Measurements from ENCODE around the gene TTC4.

Gene TTC4

DNA sequence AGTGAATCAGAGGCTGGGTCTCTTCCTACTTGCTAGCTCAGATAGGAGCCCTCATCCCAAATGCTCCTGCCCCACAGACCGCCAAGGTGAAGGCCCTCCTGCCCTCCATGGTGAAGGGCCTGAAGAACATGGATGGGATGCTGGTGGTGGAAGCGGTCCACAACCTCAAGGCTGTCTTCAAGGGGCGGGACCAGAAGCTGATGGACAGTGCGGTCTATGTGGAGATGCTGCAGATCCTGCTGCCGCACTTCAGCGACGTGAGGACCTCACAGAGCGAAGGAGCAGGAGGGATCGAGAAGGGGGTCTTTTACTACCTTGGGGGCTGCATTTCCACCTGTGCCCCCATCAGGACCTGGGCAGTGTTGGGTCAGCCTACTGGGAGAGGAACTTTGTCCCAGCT lies 14.6 kb upstream of the TTC4 start:
- no peak for DNase-seq
- in situ Hi-C loops (cut with MboI; ENCODE audit: low pct_unique_long_range_greater_than_20kb, low sequenced_read_pairs), result no loop called here

GRCh38 chr1:54701996-54702395 lies 13.7 kb upstream of the TTC4 start:
- in situ Hi-C loops (cut with MboI; ENCODE audit: low pct_unique_long_range_greater_than_20kb, low sequenced_read_pairs), result no loop called here
- no peak for DNase-seq

- no peak for DNase-seq
- in situ Hi-C loops (cut with MboI; ENCODE audit: low pct_unique_long_range_greater_than_20kb, low sequenced_read_pairs), result no loop called here
Measured at GRCh38 chr1:54703471-54703870, 12.2 kb upstream of the TTC4 start.

GRCh38 chr1:54705153-54705552 lies 10.5 kb upstream of the TTC4 start:
- in situ Hi-C loops (cut with MboI; ENCODE audit: low pct_unique_long_range_greater_than_20kb, low sequenced_read_pairs), result no loop called here
- DNase-seq, result no peak

DNA sequence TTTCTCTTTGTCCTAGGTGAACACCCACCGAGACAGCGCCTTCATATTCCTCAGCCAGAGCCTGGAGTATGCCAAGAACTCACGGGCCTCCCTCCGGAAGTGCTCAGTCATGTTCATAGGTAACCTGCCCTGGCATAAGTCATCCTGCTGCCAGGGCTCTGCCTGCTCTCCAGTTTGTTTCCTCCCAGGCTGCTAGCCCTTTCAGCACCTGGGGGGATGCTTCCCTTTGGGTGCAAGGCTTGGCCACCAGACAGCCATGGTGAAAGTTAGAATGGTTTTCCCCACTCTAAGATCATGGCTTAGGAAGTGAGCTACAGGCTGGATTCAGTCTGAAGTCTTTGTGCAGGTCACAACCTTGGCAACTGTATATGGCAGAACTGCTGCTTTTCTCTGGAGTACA lies 9.2 kb upstream of the TTC4 start:
- in situ Hi-C loops (cut with MboI; ENCODE audit: low pct_unique_long_range_greater_than_20kb, low sequenced_read_pairs), result no loop called here
- no peak for DNase-seq

DNA sequence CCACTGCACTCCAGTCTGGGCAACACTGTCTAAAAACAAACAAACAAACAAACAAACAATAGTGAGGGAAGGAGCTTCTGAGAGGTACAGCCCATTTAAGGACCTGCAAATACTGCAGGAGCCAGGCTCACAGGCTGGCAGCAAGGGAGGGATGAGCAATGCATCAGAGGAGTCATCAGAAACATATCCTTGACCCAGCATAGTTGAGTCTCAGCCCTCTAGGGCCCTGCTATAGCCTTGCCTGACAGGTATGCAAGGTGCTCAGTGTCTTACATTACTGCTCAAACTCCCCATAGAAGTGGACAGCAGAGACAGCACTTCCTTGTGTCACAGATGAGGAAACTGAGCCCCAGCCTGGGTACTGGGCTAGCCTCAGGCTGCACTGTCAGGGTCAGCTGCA lies 7.3 kb upstream of the TTC4 start:
- no peak for DNase-seq
- in situ Hi-C loops (cut with MboI; ENCODE audit: low pct_unique_long_range_greater_than_20kb, low sequenced_read_pairs), result no loop called here

- in situ Hi-C loops (cut with MboI; ENCODE audit: low pct_unique_long_range_greater_than_20kb, low sequenced_read_pairs), result no loop called here
- DNase-seq, result no peak
Measured at GRCh38 chr1:54709547-54710292, 5.9 kb upstream of the TTC4 start.

GRCh38 chr1:54710434-54710833 lies 5.2 kb upstream of the TTC4 start:
- in situ Hi-C loops (cut with MboI; ENCODE audit: low pct_unique_long_range_greater_than_20kb, low sequenced_read_pairs), result no loop called here
- DNase-seq, result no peak

DNA sequence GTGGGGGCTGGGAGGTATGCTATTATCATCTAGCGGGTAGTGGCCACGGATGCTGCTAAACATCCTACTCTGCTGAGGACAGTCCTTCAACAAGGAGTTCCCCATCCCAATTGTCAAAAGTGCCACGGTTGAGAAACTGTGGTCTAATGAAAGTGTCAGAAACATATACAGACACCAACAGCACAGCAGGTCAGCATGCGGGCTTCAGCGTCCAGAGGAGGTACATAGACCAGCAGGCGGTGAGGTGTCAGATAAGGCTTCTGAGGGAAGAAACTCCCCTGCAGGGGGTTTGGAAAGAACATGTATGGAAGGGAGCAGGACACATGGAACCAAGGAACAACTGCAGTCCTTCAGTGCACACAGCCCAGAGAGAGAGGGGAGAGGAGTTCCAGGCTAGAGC lies 4.8 kb upstream of the TTC4 start:
- no peak for DNase-seq
- in situ Hi-C loops (cut with MboI; ENCODE audit: low pct_unique_long_range_greater_than_20kb, low sequenced_read_pairs), result no loop called here

DNA sequence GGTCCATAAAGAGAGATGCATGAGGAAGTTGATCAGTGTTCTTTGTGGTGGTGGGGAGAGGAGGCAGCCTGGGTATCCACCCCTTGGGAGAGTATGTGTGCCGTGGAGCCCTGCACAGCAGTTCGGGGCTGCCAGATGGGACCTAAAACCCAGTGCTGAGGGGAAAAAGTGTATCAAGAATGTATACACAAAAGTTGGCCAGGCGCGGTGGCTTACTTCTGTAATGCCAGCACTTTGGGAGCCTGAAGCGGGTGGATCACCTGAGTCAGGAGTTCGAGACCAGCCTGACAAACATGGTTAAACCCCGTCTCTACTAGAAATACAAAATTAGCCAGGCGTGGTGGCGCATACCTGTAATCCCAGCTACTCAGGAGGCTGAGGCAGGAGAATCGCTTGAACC lies 4.1 kb upstream of the TTC4 start:
- no peak for DNase-seq
- in situ Hi-C loops (cut with MboI; ENCODE audit: low pct_unique_long_range_greater_than_20kb, low sequenced_read_pairs), result no loop called here

- in situ Hi-C loops (cut with MboI; ENCODE audit: low pct_unique_long_range_greater_than_20kb, low sequenced_read_pairs), result no loop called here
- DNase-seq, result no peak
Measured at GRCh38 chr1:54714881-54715492, 674 bp upstream of the TTC4 start.

DNA sequence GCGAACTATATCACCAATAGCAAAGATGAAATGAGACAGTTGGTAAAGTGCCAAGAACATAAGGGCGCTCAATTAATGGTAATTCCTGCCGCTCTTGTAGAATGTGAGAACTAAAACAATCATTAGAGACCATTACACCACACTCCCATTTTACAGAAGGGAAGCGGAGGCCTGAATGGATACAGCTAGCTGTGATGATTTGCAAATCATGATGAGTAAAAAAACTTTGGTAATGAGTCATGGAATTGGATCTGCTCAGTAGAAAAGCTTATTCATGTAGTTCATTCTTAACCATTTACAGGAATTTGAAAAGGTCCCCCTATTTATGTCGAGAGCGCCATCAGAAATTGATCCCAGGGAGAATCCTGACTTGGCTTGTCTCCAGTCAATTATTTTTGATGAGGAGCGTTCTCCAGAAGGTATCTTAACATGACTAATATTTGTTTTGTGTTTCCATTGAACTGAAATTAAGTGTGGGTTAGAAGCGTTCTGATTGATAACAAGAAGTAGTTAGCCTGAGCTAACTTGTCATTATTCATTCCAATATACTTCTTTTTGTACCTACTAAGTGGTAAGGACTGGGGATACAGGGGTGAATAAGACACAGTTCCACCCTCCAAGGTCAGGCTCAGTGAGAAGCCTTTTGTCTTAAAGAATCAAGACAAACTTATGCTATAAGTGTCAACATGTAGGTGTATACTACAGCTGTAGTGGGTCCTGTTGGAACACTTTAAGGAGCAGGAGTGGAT lies 812 bp downstream of the TTC4 start:
- DNase-seq, result no peak
- in situ Hi-C loops (cut with MboI; ENCODE audit: low pct_unique_long_range_greater_than_20kb, low sequenced_read_pairs), result no loop called here

- in situ Hi-C loops (cut with MboI; ENCODE audit: low pct_unique_long_range_greater_than_20kb, low sequenced_read_pairs), result no loop called here
- no peak for DNase-seq
Measured at GRCh38 chr1:54721719-54722118, 6.1 kb downstream of the TTC4 start.

- no peak for DNase-seq
- in situ Hi-C loops (cut with MboI; ENCODE audit: low pct_unique_long_range_greater_than_20kb, low sequenced_read_pairs), result no loop called here
Measured at GRCh38 chr1:54723985-54724384, 8.3 kb downstream of the TTC4 start.

DNA sequence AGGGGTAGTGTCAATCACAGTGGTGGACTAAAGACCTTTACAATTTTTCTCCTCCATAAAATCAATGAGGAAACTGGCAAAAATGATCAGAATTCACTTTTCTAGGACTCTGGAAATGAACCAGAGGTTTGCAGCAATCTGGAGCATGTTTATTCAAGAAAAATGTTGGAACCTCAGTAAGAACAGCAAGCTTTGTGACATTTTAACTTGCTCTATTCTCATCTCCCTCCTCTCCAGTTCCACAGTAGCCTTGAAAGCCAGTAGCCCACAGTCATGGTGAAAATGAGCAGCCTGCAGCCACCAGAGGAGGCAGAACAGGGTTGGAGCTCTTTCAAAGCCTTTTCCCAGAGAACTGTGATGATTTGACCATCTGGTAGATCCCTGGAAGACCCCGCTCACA lies 9.1 kb downstream of the TTC4 start:
- in situ Hi-C loops (cut with MboI; ENCODE audit: low pct_unique_long_range_greater_than_20kb, low sequenced_read_pairs), result no loop called here

DNA sequence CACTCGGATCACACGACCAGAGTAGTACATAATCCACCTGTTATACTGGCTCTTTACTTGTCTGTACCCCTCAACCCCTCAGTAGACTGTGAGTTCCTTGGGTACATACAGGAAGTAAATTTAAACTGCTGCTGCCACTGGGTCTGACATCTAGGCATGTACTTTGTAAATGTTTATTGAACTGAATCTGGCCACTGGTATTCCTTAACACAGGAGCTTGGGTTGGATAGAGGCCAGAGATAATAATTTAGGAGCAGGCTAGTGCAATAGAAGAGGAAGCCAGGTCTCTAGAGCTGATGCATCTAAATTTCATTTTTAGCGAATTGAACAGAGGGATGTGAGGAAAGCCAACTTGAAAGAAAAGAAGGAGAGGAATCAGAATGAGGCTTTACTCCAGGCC lies 12.4 kb downstream of the TTC4 start:
- no peak for DNase-seq
- in situ Hi-C loops (cut with MboI; ENCODE audit: low pct_unique_long_range_greater_than_20kb, low sequenced_read_pairs), result no loop called here

More for the DNA sequence above, 9.1 kb downstream of the TTC4 start:
- no peak for DNase-seq

DNA sequence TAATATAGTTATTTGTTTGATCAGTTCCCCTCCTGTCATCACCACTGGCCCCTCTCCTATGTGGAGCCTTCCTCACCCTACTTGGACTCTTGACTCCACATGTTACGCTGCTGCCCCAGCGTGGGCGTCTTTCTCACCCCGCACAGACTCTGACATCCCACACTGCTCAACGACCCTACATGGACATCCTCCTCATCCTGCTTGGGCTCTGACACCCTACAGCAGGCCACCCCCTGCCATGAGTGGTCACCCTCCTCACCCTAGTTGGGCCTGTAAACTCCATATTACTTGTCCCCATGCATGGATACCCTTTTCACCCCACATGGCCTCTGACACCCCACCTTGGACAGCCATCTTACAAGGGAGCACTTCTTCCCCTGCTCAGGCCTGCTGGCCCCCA lies 21.0 kb downstream of the TTC4 start:
- in situ Hi-C loops (cut with MboI; ENCODE audit: low pct_unique_long_range_greater_than_20kb, low sequenced_read_pairs), result no loop called here
- no peak for DNase-seq

- DNase-seq, result no peak
- in situ Hi-C loops (cut with MboI; ENCODE audit: low pct_unique_long_range_greater_than_20kb, low sequenced_read_pairs), result no loop called here
Measured at GRCh38 chr1:54738244-54738643, 22.6 kb downstream of the TTC4 start.

GRCh38 chr1:54741531-54741930 lies 25.9 kb downstream of the TTC4 start:
- in situ Hi-C loops (cut with MboI; ENCODE audit: low pct_unique_long_range_greater_than_20kb, low sequenced_read_pairs), result no loop called here

GRCh38 chr1:54742282-54742681 lies 26.6 kb downstream of the TTC4 start:
- in situ Hi-C loops (cut with MboI; ENCODE audit: low pct_unique_long_range_greater_than_20kb, low sequenced_read_pairs), result no loop called here
- DNase-seq, result no peak

More at GRCh38 chr1:54741531-54741930, 25.9 kb downstream of the TTC4 start:
- no peak for DNase-seq
